Type B pancreatic cell (in vitro differentiated cells): ENCODE results near the gene AMDHD2. TPM values are rescaled to one million over a fixed set of nuclear protein-coding genes. Genes with fewer than 3 reads are reported as not detected.
A peak's percentile ranks its signal among the peaks of the same experiment; 100 is the strongest.

Experiments used
- DNase-seq: peaks from one replicate; pipeline ENCODE4 v3.0.0; 2021; ENCODE audit warnings: mixed read lengths; ENCODE audit not compliant: unreplicated experiment; ENCODE audit errors: extremely low spot score
- H3K27ac Mint-ChIP-seq: 2 replicates; pipeline ENCODE4 v1.8.0; 2021; ENCODE audit warnings: mild to moderate bottlenecking, mixed read lengths
- H3K27me3 Mint-ChIP-seq: 2 replicates; pipeline ENCODE4 v1.8.0; 2021; ENCODE audit warnings: mixed read lengths
- H3K36me3 Mint-ChIP-seq: 2 replicates; pipeline ENCODE4 v1.8.0; 2021; ENCODE audit warnings: mixed read lengths
- H3K4me1 Mint-ChIP-seq: one replicate; pipeline ENCODE4 v1.8.0; 2021; ENCODE audit warnings: mixed read lengths; ENCODE audit not compliant: unreplicated experiment
- H3K4me3 Mint-ChIP-seq: 2 replicates; pipeline ENCODE4 v1.8.0; 2021; ENCODE audit warnings: mild to moderate bottlenecking, mixed read lengths
- H3K9me3 Mint-ChIP-seq: 2 replicates; pipeline ENCODE4 v1.8.0; 2021; ENCODE audit warnings: mixed read lengths
- CTCF ChIP-seq: fragments of 200-600 bp; sonication (generic); conservative IDR thresholded peaks from 2 replicates; pipeline ENCODE4 v1.5.0; 2021; ENCODE audit warnings: antibody characterized with exemption, mild to moderate bottlenecking
- total RNA-seq: library from RNA; stranded (reverse); gene quantifications from 2 replicates; pipeline ENCODE4 v1.2.1, GENCODE V29; 2021; ENCODE audit warnings: low replicate concordance

Gene AMDHD2
- total RNA-seq, 1 donor from 2014 or later: 46.1 TPM

- Mint-ChIP-seq H3K27ac (no peak overlapping the region), H3K4me3 (no peak overlapping the region), H3K9me3 (no peaks in the 10 kb centered on the region), H3K4me1 (peaks cover 14% of the 10 kb centered on the region), H3K36me3 (no peaks in the 10 kb centered on the region), H3K27me3 (no peaks in the 10 kb centered on the region)
- TF ChIP-seq CTCF: no peak
- DNase-seq: no peak
Measured at GRCh38 chr16:2507052-2507659, 13.0 kb upstream of the AMDHD2 start.

DNA sequence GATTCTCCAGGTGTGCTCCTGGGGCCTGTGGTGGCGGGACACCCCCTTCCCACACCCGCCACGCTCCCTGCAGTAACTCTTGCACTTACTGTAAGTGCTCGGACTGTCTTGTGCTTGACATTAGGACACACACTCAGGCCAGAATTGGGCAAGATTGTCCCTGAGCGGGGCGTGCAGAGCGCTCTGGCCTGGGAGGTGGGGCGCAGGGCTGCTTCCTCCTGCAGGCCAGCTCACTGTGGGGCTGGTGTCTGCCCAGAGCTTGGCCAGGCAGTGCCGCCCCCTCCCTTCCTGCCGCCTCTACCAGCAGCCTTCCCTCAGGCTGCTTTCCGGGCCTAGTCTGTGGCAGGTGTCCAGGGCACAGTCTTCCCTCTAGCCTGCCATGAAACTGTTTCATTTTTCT lies 12.5 kb upstream of the AMDHD2 start:
- H3K36me3 Mint-ChIP-seq: no peaks in the 10 kb centered on the region
- peaks cover 17% of the 10 kb centered on the region for H3K4me1 Mint-ChIP-seq
- H3K27me3 Mint-ChIP-seq: no peaks in the 10 kb centered on the region
- no peak overlapping the region for H3K4me3 Mint-ChIP-seq
- H3K9me3 Mint-ChIP-seq: no peaks in the 10 kb centered on the region
- TF ChIP-seq CTCF: no peak
- H3K27ac Mint-ChIP-seq: no peak overlapping the region
- DNase-seq: no peak

- DNase-seq: no peak
- H3K4me1 Mint-ChIP-seq: peaks cover 17% of the 10 kb centered on the region
- H3K36me3 Mint-ChIP-seq: no peaks in the 10 kb centered on the region
- H3K9me3 Mint-ChIP-seq: no peaks in the 10 kb centered on the region
- no peak overlapping the region for H3K27ac Mint-ChIP-seq
- TF ChIP-seq CTCF: no peak
- H3K27me3 Mint-ChIP-seq: no peaks in the 10 kb centered on the region
- no peak overlapping the region for H3K4me3 Mint-ChIP-seq
Measured at GRCh38 chr16:2508722-2509400, 11.3 kb upstream of the AMDHD2 start.

DNA sequence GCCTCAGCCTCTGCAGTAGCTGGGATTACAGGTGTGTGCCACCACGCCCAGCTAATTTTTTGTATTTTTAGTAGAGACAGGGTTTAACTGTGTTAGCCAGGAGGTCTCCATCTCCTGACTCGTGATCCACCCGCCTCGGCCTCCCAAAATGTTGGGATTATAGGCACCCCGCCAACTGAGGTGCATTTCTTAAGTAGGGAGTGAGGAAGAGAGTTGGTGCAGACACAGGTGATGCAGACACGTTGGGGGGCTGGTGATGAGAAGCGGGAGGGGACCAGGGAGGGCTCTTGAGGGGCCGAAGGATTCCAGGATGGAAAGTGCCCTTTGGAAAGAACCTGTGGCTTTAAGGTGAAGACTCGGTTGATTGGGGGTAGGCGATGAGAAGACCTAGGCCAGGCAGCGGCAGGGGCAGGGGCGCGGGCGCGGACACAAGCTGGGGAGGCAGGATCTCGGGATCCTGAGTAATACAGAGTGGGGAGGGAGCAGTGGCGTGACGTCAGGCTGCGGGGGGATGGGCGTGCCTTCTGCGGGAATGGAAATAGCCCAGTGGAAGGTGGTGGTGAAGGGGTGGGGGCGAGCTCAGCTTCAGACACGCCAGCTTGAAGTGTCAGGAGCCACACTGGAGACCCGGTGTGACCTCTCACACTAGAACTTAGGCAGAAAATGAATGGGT lies 8.9 kb upstream of the AMDHD2 start:
- Mint-ChIP-seq H3K27ac (no peak overlapping the region), H3K9me3 (no peaks in the 10 kb centered on the region), H3K4me3 (peak overlapping the region; percentile 51), H3K36me3 (no peaks in the 10 kb centered on the region), H3K4me1 (peaks cover 28% of the 10 kb centered on the region), H3K27me3 (no peaks in the 10 kb centered on the region)
- no peak for TF ChIP-seq CTCF
- DNase-seq: no peak

- H3K9me3 Mint-ChIP-seq: no peaks in the 10 kb centered on the region
- no peaks in the 10 kb centered on the region for H3K27me3 Mint-ChIP-seq
- peaks cover 37% of the 10 kb centered on the region for H3K4me1 Mint-ChIP-seq
- peak overlapping the region; percentile 90 for H3K4me3 Mint-ChIP-seq
- no peak for TF ChIP-seq CTCF
- H3K36me3 Mint-ChIP-seq: no peaks in the 10 kb centered on the region
- H3K27ac Mint-ChIP-seq: peak overlapping the region; percentile 90
- no peak for DNase-seq
Measured at GRCh38 chr16:2511996-2512734, 8.0 kb upstream of the AMDHD2 start.
